Astrocyte (in vitro differentiated cells and primary cell): Measurements from ENCODE around the gene UBE2M. TPM values are rescaled to one million over a fixed set of nuclear protein-coding genes. Genes with fewer than 3 reads are reported as not detected.
A peak's percentile ranks its signal among the peaks of the same experiment; 100 is the strongest.

ENCODE experiments used
- DNase-seq: peaks from one replicate; pipeline ENCODE4 v3.0.0-alpha.2; 2010; ENCODE audit warnings: low read depth
- FAIRE-seq: peaks from 2 replicates; lab custom pipeline; 2011; peaks lifted over from hg19 to GRCh38; lab: Jason Lieb, UNC
- H2AFZ ChIP-seq: 2 replicates; pipeline ENCODE4 v1.6.0; 2012; ENCODE audit warnings: low read depth, low read length, inconsistent platforms
- H3K27ac ChIP-seq: 2 replicates; pipeline ENCODE4 v1.5.1; 2011; ENCODE audit warnings: low read depth, low read length, inconsistent platforms
- H3K27me3 ChIP-seq: 2 replicates; pipeline ENCODE4 v1.6.0; 2011; ENCODE audit warnings: low read length, inconsistent platforms; ENCODE audit not compliant: insufficient read depth
- H3K36me3 ChIP-seq: 2 replicates; pipeline ENCODE4 v1.5.1; 2011; ENCODE audit warnings: low read length, inconsistent platforms; ENCODE audit not compliant: insufficient read depth
- H3K4me1 ChIP-seq: 2 replicates; pipeline ENCODE4 v1.5.1; 2011; ENCODE audit warnings: low read length, inconsistent platforms; ENCODE audit not compliant: insufficient read depth
- H3K4me2 ChIP-seq: 2 replicates; pipeline ENCODE4 v1.6.0; 2012; ENCODE audit warnings: low read length, inconsistent platforms
- H3K4me3 ChIP-seq: 2 replicates; pipeline ENCODE4 v1.5.1; 2011; ENCODE audit warnings: low read depth, mild to moderate bottlenecking, low read length, inconsistent platforms; ENCODE audit not compliant: insufficient read depth
- H3K79me2 ChIP-seq: 2 replicates; pipeline ENCODE4 v1.6.0; 2012; ENCODE audit warnings: mild to moderate bottlenecking, low read length, inconsistent platforms; ENCODE audit not compliant: insufficient read depth
- H3K9ac ChIP-seq: 2 replicates; pipeline ENCODE4 v1.6.0; 2012; ENCODE audit warnings: mild to moderate bottlenecking, low read length, inconsistent platforms
- H3K9me3 ChIP-seq: 2 replicates; pipeline ENCODE4 v1.5.1; 2012; ENCODE audit warnings: low read depth, mild to moderate bottlenecking, low read length, inconsistent platforms; ENCODE audit not compliant: insufficient read depth
- H4K20me1 ChIP-seq: 2 replicates; pipeline ENCODE4 v1.6.0; 2012; ENCODE audit warnings: low read length, inconsistent platforms; ENCODE audit not compliant: insufficient read depth
- H3K27ac Mint-ChIP-seq: one replicate; pipeline ENCODE4 v1.8.0; 2021; ENCODE audit warnings: mild to moderate bottlenecking, mixed read lengths; ENCODE audit not compliant: unreplicated experiment
- H3K27me3 Mint-ChIP-seq: one replicate; pipeline ENCODE4 v1.8.0; 2021; ENCODE audit warnings: low read depth, mixed read lengths; ENCODE audit not compliant: unreplicated experiment
- H3K36me3 Mint-ChIP-seq: one replicate; pipeline ENCODE4 v1.8.0; 2021; ENCODE audit warnings: low read depth, mixed read lengths; ENCODE audit not compliant: unreplicated experiment
- H3K4me1 Mint-ChIP-seq: one replicate; pipeline ENCODE4 v1.8.0; 2021; ENCODE audit warnings: low read depth, mixed read lengths; ENCODE audit not compliant: unreplicated experiment
- H3K4me3 Mint-ChIP-seq: one replicate; pipeline ENCODE4 v1.8.0; 2021; ENCODE audit warnings: mild to moderate bottlenecking, moderate library complexity, mixed read lengths; ENCODE audit not compliant: unreplicated experiment
- H3K9me3 Mint-ChIP-seq: one replicate; pipeline ENCODE4 v1.8.0; 2021; ENCODE audit warnings: mild to moderate bottlenecking, mixed read lengths; ENCODE audit not compliant: unreplicated experiment
- CTCF ChIP-seq: IDR thresholded peaks from 2 replicates; pipeline ENCODE4 v1.5.1; 2011; ENCODE audit warnings: low read depth, mild to moderate bottlenecking, inconsistent platforms, low read length, moderate library complexity; ENCODE audit not compliant: insufficient read depth
- EZH2 ChIP-seq: IDR thresholded peaks from 2 replicates; pipeline ENCODE4 v1.6.1; 2012; ENCODE audit warnings: mild to moderate bottlenecking, low read length, inconsistent platforms; ENCODE audit not compliant: insufficient read depth
- total RNA-seq: library from RNA; stranded (reverse); gene quantifications from 2 replicates; pipeline ENCODE4 v1.2.1, GENCODE V29; 2021

UBE2M gene
- total RNA-seq, 1 donor from 2014 or later = 113 TPM

DNA sequence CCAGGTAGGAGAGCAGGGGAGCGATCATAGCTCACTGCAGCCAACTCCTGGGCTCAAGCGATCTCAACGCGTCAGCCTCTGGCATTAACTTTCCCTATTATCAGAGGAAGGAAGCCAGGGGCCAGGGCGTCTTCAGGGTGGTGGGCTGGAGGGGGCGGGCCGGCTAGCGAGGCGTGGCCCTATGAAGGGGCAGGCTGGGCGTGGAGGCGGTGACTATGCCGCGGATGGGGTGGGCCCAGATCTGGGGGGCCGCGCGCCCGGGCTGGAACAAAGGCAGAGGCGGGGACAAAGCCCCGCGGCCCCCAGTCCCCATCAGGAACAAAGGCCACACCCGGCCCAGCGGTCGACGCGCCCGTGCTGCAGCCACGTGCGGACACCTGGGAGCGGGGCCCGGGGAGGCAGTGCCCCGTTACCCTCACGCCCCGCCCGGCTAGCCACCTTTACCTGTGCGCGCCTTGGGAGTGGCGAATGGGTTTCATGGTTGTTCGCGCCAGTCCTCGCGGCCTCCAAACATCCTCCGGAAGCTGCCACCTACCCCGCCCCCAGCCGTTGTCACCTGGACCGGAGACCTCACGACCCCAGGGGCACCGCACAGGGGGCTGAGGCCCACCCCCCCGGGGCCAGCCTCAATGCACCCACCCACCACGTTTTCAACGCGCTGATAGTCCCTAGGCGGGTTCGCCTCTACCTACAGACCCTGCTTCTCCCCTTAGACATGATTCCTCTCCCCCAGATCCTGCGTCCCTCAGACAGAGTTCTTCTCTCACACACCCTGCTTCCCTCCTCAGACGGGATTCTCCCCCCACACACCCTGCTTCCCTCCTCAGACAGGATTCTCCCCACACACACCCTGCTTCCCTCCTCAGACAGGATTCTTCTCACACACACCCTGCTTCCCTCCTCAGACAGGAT lies 19.9 kb downstream of the UBE2M start:
- H3K36me3 Mint-ChIP-seq = no peaks in the 10 kb centered on the region
- H3K9ac ChIP-seq = no peak overlapping the region
- H3K4me2 ChIP-seq = peak overlapping the region; percentile 77
- no peak for FAIRE-seq
- H3K9me3 ChIP-seq = no peaks in the 10 kb centered on the region
- H3K36me3 ChIP-seq = no peaks in the 10 kb centered on the region
- no peak overlapping the region for H3K27ac ChIP-seq
- H3K4me3 ChIP-seq = peak overlapping the region; percentile 28
- H3K79me2 ChIP-seq = no peaks in the 10 kb centered on the region
- peaks cover 1% of the 10 kb centered on the region for H3K4me1 ChIP-seq
- peak overlapping the region; percentile 73 for H2AFZ ChIP-seq
- peaks cover 19% of the 10 kb centered on the region for H3K27me3 Mint-ChIP-seq
- H3K27me3 ChIP-seq = peaks cover 14% of the 10 kb centered on the region
- H3K9me3 Mint-ChIP-seq = no peaks in the 10 kb centered on the region
- H3K4me3 Mint-ChIP-seq = peak overlapping the region; percentile 67
- H4K20me1 ChIP-seq = no peaks in the 10 kb centered on the region
- DNase-seq = no peak
- TF ChIP-seq CTCF = no peak
- TF ChIP-seq EZH2 = peak; percentile 86
- H3K27ac Mint-ChIP-seq = no peak overlapping the region
- H3K4me1 Mint-ChIP-seq = no peaks in the 10 kb centered on the region

GRCh38 chr19:58536852-58537798 lies 21.3 kb downstream of the UBE2M start:
- Mint-ChIP-seq H3K9me3 (no peaks in the 10 kb centered on the region), H3K27ac (no peak overlapping the region), H3K4me3 (no peak overlapping the region), H3K4me1 (no peaks in the 10 kb centered on the region), H3K27me3 (peaks cover 17% of the 10 kb centered on the region), H3K36me3 (no peaks in the 10 kb centered on the region)
- H3K79me2 ChIP-seq = no peaks in the 10 kb centered on the region
- H3K4me3 ChIP-seq = no peak overlapping the region
- no peak overlapping the region for H3K4me2 ChIP-seq
- no peak for TF ChIP-seq EZH2
- no peak for TF ChIP-seq CTCF
- FAIRE-seq (no peak), DNase-seq (no peak)
- no peaks in the 10 kb centered on the region for H3K9me3 ChIP-seq
- no peak overlapping the region for H2AFZ ChIP-seq
- peaks cover 10% of the 10 kb centered on the region for H3K27me3 ChIP-seq
- no peaks in the 10 kb centered on the region for H3K4me1 ChIP-seq
- no peak overlapping the region for H3K27ac ChIP-seq
- H4K20me1 ChIP-seq = no peaks in the 10 kb centered on the region
- no peak overlapping the region for H3K9ac ChIP-seq
- no peaks in the 10 kb centered on the region for H3K36me3 ChIP-seq
